ENCODE results near the gene ULK4.
"Not testable (repeated sequence)": the region's sequence is repeated elsewhere in the genome, so short reads cannot be mapped to it uniquely, and the experiment has no call there.

ULK4 gene

DNA sequence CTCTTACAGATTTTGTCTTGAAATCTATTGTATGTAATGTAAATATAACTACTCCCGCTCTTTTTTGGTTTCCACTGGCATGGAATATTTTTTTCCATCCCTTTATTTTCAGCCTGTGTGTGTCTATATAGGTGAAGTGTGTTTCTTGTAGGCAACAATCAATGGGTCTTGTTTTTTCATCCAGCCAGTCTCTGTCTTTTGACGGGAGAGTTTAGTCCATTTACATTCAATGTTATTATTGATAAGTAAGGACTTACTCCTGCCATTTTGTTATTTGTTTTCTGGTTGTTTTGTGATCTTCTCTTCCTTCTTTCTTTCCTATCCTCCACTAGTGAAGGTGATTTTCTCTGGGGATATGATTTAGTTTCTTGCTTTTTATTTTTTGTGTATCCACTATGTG is 101.4 kb downstream of the ULK4 start:
- not testable (repeated sequence) for FAIRE-seq

DNA sequence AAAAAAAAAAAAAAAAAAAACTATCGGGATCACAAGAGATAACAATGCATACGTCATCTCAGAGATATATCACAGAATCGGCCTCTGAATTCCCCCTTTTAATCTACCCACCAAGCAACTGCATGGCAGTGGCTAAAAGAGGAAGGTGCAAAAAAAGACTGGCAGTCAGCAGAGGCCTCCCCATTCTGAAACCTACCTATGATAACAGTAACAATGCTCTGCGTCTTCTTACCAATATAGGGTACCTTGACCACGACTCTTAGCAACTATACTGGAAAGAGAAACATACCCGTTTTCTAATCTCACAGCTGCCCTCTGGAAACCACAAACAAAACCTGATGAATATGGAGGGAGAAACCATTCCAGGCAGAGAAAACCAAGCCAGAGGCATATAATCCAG is 106.9 kb downstream of the ULK4 start:
- FAIRE-seq: no peak

DNA sequence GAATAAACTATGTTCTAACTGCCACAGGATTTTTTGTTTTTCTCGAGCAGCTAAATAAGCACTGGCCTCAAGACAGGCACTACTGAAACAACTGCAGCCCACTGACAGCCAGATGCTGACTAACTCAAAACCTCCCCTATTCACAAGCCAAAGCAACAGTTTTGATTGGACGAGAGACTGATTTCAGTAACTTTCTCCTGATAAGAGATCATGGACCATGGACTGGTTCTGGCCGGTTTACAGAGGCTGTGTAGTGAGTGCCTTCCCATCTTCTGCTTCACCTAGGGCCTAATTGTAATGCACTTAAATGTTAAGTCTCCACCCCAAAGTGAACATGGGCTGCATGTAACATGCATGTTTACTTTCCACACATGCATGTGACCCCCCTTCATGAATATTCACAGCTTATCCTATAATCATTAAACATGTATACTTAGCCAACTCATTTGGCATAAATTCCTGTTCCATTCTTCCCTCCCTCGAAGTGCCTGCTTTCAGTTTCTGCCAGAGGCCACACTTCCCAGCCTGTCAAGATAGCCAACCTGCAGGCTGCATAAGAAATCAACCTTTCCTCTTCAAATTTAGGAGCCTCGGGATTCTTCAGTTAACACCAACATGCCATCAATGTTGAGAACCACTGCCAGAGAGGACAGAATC is 108.2 kb downstream of the ULK4 start:
- FAIRE-seq: no peak

DNA sequence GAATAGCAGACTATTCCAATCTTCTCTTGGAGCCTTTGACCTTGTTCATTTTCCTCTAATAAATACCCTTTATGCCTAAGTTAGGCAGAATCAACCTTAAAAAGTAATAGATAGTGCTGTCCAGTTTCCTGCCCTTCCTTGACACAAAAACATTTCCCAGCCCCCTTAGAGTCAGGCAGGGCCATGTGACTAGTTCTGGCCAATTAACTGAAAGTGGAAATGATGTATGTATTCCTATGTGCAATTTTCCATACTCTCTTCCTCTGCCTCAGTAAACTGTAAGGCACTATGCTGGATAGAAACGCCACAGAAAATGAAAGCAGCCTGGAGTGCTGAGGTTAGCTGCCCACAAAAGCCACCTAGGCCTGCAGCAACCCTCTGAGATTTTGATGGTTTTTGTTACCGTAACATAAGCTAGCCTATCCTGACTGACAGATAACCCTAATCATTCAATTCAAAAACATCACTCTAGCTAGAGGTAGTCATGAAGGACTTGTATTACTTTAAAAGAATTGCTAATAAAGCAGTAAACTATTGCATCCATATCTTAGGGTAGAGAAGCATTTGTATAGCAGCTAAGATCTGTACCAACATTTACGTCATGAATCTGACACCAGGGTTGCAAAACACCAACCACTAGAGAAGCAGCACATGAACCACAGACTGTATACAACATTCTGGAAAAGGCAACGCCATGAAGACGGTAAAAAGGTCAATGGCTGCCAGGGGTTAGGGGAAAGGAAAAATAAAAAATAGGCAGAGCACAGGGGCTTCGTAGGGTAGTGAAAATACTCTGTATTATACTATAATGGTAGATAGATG is 112.9 kb downstream of the ULK4 start:
- no peak for FAIRE-seq

DNA sequence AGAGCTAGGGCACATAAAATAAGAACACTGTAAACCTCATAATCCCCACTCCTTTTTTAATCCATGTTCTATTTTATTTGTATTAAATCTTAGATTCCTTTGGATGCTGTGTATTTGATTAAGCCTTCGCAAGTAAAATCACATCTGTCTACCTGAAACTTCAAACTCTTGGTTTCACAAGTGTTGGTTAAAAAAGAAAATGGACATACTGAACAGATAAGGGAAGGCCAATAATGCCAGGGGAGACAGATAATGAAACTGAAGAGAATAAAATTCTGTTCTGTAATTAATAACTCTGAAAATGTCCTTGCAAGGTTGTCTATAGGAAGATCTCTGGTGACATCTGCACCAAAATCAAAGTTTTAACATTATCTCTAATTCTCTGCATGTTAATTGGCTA is 114.2 kb downstream of the ULK4 start:
- no peak for FAIRE-seq

DNA sequence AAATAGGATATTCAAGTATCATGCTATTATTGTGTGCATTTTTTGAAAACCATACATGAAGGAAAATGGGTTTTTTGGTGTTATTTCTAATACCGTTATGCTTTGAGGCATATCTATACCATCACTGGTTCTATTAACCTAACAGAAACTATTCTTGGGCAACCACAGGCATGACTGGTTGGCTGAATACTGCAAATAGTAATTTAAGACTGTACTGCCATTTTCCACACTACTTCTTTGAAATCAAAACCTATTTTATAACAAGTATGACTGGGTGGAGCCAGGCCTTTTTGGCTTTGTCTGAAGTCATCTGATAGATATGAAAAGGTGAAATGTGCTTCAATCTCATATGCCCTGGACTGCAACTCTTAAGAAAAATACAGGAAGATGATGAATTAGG is 115.1 kb downstream of the ULK4 start:
- no peak for FAIRE-seq

DNA sequence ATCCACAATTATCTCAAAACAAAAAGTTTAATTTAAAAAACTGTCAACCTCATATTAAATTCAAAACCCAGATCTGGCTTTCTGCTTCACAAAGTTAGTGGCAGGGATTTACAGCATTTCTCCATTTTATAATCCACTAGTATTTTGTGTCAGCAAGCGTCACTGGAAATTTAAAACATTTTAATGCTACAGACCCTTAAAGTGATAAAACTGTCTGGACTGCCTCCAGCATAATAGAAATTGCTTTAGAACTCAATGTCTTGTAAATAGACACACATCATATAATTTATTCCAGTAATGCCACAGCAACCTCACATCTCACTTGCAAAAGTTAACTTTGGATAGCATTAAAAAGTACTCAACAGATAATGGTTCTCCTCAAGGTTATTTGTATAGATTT is 116.1 kb downstream of the ULK4 start:
- no peak for FAIRE-seq

DNA sequence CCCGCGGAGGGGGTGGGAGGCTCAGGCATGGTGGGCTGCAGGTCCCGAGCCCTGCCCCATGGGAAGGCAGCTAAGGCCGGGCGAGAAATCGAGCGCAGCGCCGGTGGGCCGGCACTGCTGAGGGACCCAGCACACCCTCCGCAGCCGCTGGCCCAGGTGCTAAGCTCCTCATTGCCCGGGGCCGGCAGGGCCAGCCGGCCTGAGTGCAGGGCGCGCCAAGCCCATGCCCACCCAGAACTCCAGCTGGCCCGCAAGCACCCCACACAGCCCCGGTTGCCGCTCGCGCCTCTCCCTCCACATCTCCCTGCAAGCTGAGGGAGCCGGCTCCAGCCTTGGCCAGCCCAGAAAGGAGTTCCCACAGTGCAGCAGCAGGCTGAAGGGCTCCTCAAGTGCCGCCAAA is 117.6 kb downstream of the ULK4 start:
- FAIRE-seq: not testable (repeated sequence)

DNA sequence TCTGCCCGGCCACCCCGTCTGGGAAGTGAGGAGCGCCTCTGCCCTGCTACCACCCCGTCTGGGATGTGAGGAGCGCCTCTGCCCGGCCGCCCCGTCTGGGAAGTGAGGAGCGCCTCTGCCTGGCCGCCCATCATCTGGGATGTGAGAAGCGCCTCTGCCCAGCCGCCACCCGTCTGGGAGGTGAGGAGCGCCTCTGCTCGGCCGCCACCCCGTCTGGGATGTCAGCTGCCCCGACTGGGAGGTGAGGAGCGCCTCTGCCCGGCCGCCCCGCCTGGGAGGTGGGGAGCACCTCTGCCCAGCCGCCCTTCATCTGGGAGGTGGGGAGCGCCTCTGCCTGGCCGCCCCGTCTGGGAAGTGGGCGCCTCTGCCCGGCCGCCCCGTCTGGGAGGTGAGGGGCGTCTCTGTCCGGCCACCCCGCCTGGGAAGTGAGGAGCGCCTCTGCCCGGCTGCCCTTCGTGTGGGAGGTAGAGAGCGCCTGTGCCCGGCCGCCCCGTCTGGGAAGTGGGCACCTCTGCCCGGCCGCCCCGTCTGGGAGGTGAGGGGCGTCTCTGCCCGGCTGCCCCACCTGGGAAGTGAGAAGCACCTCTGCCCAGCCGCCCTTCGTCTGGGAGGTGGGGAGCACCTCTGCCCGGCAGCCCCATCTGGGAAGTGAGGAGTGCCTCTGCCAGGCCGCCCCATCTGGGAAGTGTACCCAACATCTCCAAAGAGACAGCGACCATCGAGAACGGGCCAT is 120.8 kb downstream of the ULK4 start:
- FAIRE-seq: not testable (repeated sequence)

DNA sequence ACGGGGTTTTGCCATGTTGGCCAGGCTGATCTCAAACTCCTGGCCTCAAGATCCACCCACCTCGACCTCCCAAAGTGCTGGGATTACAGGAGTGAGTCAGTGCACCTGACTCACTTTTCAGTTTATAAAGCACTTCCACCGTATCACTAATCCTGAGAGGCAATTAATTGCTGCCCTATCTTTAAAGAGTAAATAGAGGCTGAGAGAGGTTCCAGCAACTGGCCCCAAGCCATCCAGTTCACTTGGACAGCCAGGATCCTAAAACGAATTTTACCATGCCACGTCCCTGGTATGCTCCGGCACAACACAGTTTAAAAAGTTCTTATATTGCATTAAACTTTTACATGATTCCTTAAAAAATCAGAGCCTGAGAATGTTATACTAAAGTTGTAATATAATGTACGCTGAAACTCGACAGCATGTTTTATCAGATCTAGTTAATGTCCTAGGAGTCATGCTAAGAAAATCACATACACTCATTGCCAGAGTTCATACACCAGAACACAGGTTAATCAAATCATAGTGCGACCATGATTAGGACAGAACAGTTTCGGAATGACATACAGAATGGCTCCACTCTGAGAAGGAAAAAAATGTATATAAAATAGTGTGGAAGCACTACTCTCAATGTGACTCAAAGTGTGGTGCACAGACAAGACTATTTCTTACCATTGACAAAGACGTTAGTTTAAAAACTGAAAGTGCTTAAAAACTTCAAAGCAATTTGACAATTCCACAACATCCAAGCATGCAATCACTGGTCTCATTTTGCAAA is 125.4 kb downstream of the ULK4 start:
- no peak for FAIRE-seq

DNA sequence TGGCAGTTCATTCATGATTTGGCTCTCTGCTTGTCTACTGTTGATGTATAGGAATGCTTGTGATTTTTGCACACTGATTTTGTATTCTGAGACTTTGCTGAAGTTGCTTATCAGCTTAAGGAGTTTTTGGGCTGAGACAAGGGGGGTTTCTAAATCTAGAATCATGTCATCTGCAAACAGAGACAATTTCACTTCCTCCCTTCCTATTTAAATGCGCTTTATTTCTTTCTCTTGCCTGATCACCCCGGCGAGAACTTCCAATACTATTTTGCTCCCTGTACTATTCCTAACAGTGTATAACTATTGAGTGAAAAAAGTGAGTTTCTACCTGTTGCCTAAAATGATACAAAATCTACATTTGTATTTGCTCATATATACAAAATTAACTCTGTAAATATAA is 128.3 kb downstream of the ULK4 start:
- no peak for FAIRE-seq

DNA sequence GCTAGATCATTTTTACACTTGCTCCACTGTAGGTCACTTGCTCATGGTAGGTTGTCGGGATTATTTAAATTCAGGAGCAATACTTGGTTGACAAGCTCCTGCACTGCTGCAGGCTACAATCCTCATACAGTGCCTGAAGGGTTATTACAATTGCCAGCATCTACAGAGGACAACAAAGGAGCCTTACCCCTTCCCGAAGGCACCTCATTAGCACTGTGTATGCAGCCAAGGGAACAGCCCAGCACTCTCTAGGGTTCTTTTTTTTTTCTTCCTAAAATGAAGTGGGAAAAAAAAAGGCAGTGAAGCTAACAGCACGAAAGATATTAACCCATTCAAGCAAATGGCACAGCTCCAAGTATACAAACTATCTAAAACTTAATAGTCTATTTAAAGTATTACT is 142.7 kb downstream of the ULK4 start:
- no peak for FAIRE-seq

DNA sequence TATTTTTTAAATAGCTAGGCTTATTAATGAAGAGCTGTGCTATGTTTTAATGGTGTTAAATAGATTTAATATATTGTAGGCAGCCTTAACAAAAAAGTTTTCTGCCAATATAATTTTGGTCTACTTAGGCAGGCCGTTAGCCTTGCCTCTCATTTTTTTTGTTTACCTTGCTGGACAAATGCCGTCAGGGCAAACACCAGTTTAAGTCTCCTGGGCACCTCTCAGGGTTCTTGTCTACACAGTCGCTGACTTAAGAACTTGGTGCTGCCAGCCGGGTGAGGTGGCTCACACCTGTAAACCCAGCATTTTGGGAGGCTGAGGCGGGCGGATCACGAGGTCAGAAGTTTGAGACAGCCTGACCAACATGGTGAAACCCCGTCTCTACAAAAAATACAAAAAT is 153.3 kb downstream of the ULK4 start:
- no peak for FAIRE-seq

DNA sequence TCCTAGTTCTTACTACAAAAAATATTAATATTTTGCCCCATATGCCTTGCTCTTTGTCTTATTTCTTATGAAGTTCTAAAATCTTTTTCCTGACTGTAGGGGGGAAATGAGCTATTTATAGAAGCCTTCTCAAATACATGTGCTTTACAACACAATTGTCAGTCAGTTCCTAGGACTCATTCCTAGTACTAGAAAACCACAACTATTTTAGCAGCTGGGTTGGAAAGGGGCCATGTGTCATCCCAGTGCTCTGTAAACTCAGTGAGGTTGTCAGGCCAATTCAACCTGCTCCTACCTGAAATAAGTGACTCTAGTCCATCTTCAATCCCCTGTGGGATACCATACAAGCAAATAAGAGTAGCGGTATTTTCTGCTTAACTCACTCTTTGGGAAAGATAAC is 153.8 kb downstream of the ULK4 start:
- FAIRE-seq: no peak

DNA sequence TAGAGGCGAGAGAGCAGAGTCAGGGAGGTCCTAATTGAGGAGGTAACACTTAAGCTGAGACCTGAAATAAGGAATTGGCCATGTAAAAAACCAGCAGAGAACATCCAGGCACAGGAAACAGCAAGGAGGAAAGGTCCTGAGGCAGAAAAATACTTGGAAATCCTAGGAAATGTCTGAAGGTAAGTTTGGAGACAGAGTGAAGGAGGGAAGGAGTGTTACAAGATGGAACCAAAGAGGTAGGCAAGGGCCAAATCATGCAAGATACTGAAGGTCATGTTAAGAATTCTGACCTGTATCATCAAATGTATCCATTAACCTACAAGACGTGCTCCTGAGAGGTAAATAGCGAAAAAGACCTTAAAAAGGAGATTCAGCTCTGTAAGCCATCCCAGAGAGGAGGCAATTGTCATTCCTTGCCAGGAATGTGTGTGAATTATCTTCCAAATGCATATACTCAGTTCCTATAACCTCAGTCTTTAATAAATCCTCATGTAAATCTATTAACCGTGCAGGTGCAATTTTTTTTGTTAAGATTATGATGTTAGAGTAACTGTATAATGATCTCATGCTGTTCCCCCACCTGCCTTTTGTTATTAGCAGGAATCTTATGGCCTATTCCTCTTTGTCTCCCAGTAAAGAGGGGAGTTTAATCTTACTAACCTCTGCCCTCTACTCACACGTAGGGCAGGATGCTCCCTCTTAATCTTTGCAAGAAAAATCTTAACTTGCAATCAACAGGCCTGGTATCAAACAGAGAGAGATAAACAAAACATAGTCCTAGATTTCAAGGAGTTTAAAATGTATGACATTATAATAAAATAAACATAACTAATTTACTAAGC is 166.9 kb downstream of the ULK4 start:
- no peak for FAIRE-seq

DNA sequence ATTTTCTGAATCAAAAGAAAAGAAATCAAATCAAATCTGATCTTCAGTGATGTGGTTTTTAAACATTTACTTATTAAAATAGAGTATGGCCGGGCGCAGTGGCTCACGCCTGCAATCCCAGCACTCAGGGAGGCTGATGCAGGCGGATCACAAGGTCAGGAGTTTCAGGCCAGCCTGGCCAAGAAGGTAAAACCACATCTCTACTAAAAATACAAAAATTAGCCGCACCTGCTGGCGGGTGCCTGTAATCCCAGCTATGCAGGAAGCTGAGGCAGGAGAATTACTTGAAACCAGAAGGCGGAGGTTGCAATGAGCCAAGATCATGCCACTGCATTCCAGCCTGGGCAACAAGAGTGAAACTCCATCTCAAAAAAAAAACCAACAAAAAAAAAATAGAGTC is 169.1 kb downstream of the ULK4 start:
- FAIRE-seq: no peak

DNA sequence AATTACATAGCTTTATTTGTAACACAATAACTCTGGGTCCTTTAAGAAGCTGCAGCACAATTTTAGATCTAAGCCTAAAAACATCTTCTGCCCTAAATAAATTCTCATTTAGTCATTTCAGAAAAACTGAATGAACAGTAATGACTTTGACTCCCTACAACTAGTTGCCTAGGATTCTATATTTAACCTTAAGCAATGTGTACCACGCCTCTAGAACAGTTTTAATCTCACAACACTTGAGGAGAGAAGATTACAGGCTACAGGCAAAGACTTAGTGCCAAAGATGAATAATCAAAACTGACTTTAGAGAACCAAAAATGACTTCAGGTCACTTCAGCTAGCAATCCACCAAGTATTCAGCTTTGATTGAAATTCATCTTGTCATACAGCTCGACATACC is 192.8 kb downstream of the ULK4 start:
- FAIRE-seq: no peak

DNA sequence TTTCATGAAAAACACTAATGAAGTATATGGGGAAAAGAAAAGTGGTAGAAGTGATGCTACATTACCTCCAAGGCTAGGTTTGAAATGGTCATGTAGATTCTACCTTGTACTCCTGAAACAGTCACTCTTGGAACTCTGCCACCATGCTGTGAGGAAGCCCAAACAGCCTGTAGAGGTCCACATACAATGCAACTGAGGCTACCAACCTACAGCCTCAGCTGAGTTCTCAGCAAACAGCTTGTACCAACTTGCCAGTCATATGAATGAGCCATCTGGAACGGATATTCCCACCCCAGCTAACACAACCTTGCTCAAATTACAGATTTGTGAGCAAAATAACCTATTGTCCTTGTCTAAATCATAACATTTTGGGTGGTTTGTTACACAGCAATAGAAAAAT is 193.5 kb downstream of the ULK4 start:
- FAIRE-seq: no peak

DNA sequence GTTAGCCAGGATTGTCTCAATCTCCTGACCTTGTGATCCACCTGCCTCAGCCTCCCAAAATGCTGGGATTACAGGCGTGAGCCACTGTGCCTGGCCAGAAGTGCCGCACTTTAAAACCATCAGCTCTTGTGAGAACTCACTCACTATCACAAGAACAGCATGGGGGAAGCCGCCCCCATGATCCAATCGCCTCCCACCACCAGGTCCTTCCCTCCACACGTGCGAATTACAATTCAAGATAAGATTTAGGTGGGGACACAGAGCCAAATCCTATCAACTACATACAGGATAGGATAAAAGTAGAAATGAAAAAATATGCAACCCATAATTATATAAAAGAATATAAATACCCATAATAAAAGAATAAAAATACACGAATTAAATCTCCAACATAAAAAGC is 199.0 kb downstream of the ULK4 start:
- not testable (repeated sequence) for FAIRE-seq

DNA sequence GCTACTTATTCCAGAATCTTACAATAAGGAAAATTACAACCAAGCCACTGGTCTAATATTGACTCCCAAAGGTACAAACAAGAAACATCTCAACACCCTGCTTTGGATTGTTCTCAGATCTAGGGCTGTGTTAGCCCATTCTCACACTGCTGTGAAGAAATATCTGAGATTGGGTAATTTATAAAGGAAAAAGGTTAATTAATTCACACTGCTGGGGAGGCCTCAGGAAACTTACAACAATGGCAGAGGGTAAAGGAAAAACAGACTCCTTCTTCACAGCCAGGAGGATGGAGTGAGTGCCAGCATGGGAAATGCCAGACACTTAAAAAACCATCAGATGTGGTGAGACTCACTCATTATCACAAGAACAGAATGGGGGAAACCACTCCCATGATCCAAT is 208.3 kb downstream of the ULK4 start:
- no peak for FAIRE-seq

DNA sequence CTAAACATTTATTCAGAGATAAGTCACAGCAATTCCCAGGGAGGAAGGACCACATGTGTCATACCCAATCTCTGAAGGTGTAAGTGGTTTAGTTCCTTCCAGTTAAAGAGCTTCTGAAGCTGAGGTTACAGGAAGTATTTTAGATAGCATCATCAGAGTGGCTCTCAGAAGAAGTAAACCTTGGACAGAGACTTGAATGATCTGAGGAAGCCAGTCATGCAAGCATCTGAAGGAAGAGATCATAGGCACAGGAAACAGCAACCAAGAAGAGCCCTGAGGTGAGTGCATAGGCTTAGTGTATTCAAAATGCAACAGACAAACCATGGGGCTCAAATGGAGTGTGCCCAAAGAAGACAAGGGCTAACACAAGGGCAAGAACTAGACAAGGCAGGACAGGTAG is 210.3 kb downstream of the ULK4 start:
- FAIRE-seq: no peak

DNA sequence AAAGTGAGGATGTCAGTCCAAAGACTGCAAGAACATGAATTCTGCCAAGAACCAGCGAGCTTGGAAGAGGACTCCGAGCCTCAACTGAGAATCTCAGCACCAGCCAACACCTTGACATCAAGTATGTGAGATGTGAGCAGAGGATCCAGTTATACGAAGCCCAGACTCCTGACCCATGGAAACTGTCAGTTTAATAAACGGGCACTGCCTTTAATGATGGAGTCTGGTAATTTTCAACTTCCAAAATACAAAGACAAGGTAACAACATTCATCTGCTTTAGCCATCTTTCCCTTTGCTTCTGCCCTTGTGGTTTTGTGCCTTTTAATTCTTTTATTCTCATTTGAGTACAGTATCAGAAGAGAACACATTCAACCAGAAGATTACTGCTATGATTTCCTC is 211.9 kb downstream of the ULK4 start:
- FAIRE-seq: no peak

Measured in A204.1 (cell line).